PC-3 (cell line): ENCODE results near the gene MGST1.

Experiments
- CTCF ChIP-seq: fragments of 300-600 bp; sonication (generic); conservative IDR thresholded peaks from 2 replicates; pipeline ENCODE4 v1.5.1; 2017; ENCODE audit warnings: antibody characterized with exemption, low read depth, mild to moderate bottlenecking, low read length
- EZH2 ChIP-seq: fragments of 300-600 bp; sonication (generic); IDR thresholded peaks from one replicate; pipeline ENCODE4 v1.6.1; 2017; ENCODE audit warnings: antibody characterized with exemption, mild to moderate bottlenecking, low read length; ENCODE audit not compliant: unreplicated experiment
- EZH2phosphoT487 ChIP-seq: fragments of 300-600 bp; sonication (generic); IDR thresholded peaks from 2 replicates; pipeline ENCODE4 v1.6.1; 2018; ENCODE audit warnings: mild to moderate bottlenecking, antibody characterized with exemption, low read length, borderline replicate concordance

- no peak for TF ChIP-seq CTCF
- TF ChIP-seq EZH2phosphoT487, result no peak
- TF ChIP-seq EZH2, result no peak
Observed at GRCh38 chr12:16349131-16349460, 1.7 kb downstream of the MGST1 start.
